ENCODE measurements around the gene PITPNM2.

Gene PITPNM2

GRCh38 chr12:123150744-123151456 lies at the start of gene PITPNM2:
PITPNM2 (minus strand) TSS chr12:123151090; CDS start chr12:123034590, 116,500 bp downstream.
- intact Hi-C loops (cut with DNase I): no loop called here
- peak in 31 of 42 donors; percentile 23 to 77 (median 55) for DNase-seq

- intact Hi-C loops (cut with DNase I): no loop called here
- no peak for DNase-seq
Observed at GRCh38 chr12:123200414-123200813, 49.5 kb upstream of the PITPNM2 start.

DNA sequence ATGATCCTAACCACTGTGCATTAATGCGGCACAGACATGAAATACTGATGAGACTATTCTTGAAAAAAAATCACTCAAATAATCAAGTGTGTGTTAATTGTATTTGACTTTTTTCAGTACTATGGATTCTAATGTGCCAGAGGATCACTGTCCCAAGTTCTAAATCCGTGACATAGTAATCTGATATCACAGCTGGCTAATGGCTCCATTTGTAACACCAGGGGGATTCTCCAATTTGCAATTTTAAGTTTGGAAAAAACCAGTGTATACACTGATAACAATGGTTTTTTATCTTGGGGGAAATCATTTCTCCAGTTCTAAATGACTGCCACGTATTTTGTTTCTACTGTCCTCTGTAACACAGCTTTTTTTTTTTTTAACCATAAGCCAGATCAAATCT lies 49.0 kb upstream of the PITPNM2 start:
- intact Hi-C loops (cut with DNase I): no loop called here
- no peak for DNase-seq

GRCh38 chr12:123187637-123188036 lies 36.7 kb upstream of the PITPNM2 start:
- no peak for DNase-seq
- intact Hi-C loops (cut with DNase I): no loop called here

GRCh38 chr12:123180171-123180570 lies 29.3 kb upstream of the PITPNM2 start:
- intact Hi-C loops (cut with DNase I): no loop called here
- DNase-seq: no peak

DNA sequence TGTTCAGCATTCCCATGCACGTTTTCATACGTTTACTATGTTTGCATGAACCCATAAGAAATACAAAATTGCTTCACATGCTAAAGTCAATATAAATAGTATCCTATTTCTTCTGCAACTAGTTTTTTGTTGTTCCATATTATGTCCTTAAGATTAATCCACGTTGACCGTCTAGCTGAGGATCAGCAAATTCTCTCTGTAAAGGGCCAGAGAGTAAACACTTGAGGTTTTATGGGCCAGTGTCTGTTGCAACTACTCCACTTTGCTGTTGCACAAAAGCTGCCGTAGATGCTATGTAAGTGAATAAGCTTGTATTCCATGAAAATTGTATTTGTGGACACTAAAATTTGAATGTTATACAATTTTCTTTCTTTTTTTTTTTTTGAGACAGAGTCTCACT lies 21.1 kb upstream of the PITPNM2 start:
- intact Hi-C loops (cut with DNase I): no loop called here
- DNase-seq: no peak

- DNase-seq: no peak
- intact Hi-C loops (cut with DNase I): loop anchor here (10.0 kb wide), 1 partner anchor 47 kb away; no protein-coding TSS in a partner anchor
Observed at GRCh38 chr12:123167329-123167728, 16.4 kb upstream of the PITPNM2 start.

DNA sequence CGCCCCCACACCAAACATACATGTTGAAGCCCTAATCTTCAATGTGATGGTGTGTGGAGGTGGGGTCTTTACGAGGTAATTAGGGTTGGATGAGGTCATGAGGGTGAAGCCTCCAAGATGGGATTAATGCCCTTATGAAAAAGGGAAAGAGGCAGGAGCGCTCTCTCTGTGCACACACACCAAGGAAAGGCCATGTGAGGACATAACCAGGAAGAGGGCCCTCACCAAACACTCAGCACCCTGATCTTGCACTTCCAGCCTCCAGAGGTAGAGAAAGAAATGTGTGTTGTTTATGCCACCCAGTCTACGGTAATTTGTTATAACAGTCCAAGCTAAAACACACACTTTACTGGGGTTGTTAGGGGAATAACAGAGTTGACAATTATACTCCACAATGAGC lies 14.6 kb upstream of the PITPNM2 start:
- intact Hi-C loops (cut with DNase I): loop anchor here (10.0 kb wide), 1 partner anchor 49 kb away; no protein-coding TSS in a partner anchor
- no peak for DNase-seq

DNA sequence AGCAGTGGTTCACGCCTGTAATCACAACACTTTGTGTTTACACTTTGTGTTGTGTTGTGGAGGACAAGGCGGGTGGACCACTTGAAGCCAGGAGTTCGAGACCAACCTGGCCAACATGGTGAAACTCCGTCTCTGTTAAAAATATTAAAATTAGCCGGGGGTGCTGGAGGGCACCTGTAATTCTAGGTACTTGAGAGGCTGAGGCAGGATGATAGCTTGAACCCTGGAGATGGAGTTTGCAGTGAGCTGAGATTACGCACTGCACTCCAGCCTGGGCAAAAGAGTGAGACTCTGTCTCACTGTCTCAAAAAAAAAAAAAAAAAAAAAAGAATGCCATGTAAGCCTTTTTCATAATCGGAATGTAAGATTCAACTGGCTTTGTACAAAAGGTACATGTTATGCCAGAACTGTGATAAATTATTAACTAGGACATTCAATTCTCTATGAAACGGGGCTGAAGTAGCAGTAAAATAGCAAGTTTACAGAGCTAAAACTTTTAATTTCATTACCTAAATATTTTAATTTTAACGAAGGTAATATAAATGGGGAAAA lies 13.9 kb upstream of the PITPNM2 start:
- DNase-seq: no peak
- intact Hi-C loops (cut with DNase I): loop anchor here (10.0 kb wide), 1 partner anchor 50 kb away; no protein-coding TSS in a partner anchor

DNA sequence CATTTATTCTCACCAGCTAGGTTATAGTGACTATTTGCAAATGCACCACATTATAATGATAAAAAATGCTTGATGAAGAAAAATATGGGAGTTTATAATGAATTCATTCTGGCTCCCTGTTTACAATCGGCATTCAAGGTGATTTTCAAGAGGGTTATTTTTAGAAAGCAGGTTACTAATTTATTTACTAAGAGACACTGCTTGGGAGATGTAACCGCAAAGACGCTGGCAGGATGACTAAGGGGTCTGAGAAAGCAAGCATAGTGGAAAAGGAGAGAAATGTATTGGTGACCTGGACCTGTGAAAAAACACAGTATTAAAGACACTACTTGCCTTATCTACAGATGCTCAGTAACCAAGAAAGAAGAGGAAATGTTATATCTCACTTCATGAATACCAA lies 13.3 kb upstream of the PITPNM2 start:
- intact Hi-C loops (cut with DNase I): loop anchor here (10.0 kb wide), 1 partner anchor 51 kb away; no protein-coding TSS in a partner anchor
- no peak for DNase-seq

- DNase-seq: no peak
- intact Hi-C loops (cut with DNase I): loop anchor here (10.0 kb wide), 1 partner anchor 52 kb away; no protein-coding TSS in a partner anchor
Observed at GRCh38 chr12:123163227-123163626, 12.3 kb upstream of the PITPNM2 start.

DNA sequence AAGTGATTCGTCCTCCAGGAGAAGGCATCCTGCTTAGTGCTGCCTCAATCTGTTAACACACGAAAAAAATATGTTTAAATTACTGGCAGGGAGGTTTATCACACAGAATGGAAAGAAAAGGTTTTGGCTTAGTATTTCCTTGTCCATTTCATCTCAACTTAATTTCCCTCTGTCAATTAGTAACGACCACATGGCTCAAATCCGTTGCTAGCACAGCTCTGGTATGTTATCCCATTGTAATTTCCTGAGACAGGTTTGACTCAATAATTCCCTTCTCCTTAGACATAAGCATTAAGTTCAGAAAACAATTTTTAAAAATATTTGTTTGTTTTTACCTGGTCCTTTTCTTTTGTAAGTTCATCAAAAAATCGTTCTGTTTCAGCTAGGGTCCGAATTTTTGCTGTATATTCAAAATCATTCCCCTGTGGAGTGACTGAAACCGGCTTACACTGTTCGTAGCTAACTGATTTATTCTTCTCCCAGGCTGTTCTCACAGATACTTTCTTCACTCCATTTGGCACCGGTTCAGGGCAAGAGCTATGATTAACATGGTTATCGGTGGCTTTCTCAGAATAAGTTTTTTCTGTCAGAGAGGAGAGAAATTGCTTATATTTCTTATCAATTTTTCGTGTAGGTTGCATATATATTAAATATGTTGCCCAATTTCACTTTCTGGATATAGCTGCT lies 10.1 kb upstream of the PITPNM2 start:
- DNase-seq: peak in 1 of 42 donors; percentile 33

DNA sequence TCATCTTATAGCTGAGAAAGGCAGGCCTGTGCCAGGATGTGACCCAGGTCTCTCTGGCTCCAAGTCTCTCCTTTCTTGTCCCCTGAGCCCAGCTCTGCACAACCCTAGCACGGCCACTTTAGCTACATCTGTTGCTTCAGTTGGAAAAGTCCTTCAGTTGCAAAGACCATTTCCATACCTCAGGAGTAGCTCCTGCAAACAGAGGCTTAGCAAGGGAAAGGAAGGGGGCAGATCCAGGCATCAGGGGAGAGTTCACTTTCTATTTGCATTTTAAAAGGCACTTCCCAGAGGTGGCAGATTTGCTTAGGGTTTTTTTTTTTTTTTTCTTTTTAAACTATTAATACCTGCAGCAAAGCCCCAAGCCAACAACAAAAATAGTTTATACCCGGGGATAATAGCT lies 3.0 kb upstream of the PITPNM2 start:
- intact Hi-C loops (cut with DNase I): no loop called here
- no peak for DNase-seq

More for the DNA sequence above, 10.1 kb upstream of the PITPNM2 start:
- intact Hi-C loops (cut with DNase I): loop anchor here (10.0 kb wide), 1 partner anchor 54 kb away; no protein-coding TSS in a partner anchor

- intact Hi-C loops (cut with DNase I): no loop called here
- peak in 1 of 42 donors; percentile 3 for DNase-seq
Observed at GRCh38 chr12:123152833-123153232, 1.9 kb upstream of the PITPNM2 start.

DNA sequence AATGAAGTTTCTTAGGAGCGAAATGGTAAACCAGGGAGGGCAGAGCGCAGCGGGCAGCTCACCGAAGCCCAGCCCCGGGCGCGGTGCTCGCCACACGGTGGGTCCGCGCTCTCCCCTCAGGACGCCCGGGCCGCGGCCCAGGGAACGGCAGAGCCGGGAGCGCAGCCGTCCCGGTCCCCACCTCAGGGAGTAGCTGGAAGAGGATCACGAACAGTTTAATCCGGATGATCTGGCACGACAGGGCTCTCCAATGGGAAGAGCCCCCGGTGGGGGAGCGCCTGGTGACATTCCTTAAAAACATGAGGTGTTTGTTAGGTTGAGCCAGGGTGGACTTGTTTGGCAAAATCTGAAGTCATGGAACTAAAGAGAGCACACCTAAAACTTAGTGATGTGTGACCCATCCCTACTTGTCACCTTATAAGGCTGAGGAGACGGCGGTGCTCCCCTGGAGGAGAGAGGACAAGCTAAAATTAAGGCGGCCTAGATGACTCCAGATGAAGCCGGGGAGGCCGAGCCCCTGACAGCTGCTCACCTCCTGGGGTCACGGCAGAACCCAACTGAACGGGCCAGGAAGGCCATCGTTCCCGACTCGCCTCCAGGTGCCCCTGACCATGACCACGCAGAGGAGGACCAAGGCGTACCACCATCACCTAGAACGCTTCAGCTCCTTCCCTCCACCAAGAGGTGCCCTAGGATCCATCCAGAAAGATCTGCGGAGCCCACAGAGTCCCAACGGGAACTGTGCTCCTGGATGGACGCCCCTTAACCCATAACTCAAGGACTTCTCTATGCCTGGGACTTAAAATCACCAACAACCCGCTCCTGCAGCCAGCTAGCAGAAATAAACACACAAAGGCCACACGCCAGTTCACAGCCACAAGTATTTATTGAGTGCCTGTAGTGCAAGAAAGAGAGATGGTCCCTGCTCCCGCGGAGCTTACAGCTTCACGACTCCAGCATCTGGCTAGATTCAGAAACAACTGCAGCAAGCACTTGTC lies 866 bp upstream of the PITPNM2 start:
- DNase-seq: peak in 2 of 42 donors; percentile 29 to 45
- intact Hi-C loops (cut with DNase I): no loop called here

- peak in 14 of 42 donors; percentile 23 to 60 (median 36) for DNase-seq
- intact Hi-C loops (cut with DNase I): no loop called here
Observed at GRCh38 chr12:123150275-123150743, 581 bp downstream of the PITPNM2 start.

DNA sequence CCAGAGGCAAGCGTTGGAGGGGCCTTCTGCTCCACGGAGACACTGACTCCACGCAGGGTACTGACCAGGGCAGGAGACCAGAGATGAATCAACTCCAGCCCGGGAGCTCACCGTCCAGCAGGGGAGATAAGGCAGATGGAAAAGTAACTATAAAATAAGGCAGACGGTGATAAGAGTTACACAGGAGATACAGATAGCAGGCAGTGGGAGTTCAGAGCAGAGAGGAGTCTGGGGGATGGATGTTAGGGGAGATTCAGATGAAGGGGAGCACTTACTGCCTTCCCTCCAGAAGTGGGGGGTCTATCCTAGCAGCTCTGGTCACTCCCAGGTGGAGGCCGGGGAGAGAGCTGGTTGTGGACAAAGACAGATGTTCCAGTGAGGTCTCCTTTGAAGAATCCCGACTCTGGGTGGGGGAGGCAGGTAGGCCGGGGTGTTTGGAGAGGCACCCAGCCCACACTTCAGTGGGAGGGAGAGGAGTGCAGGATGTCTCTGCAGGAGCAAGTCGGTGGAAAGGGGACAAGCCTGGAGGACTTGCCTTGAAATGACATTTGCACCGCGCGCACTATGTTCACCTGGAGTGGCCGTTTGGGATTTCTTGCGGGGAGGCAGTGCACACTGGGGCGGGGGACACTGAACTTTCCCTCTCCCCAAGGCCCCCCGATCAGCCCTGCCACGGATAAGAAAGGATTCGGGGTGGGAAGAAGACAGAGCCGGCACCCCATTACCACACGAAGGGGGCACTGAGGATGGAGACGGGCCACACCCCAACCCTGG lies 1.2 kb downstream of the PITPNM2 start:
- peak in 28 of 42 donors; percentile 21 to 76 (median 45) for DNase-seq
- intact Hi-C loops (cut with DNase I): no loop called here

- peak in 2 of 42 donors; percentile 11 to 38 for DNase-seq
- intact Hi-C loops (cut with DNase I): no loop called here
Observed at GRCh38 chr12:123149088-123149487, 1.8 kb downstream of the PITPNM2 start.
